HG02759 (cell line): ENCODE data around the gene CDH12.
"Not testable (repeated sequence)": the region's sequence is repeated elsewhere in the genome, so short reads cannot be mapped to it uniquely, and the experiment has no call there.

Source experiments
- ATAC-seq: cut with Tn5 transposase; IDR thresholded peaks from one replicate; pipeline ENCODE4 v1.9.1; 2021; ENCODE audit warnings: mild to moderate bottlenecking, moderate library complexity; ENCODE audit not compliant: unreplicated experiment

The CDH12 gene

DNA sequence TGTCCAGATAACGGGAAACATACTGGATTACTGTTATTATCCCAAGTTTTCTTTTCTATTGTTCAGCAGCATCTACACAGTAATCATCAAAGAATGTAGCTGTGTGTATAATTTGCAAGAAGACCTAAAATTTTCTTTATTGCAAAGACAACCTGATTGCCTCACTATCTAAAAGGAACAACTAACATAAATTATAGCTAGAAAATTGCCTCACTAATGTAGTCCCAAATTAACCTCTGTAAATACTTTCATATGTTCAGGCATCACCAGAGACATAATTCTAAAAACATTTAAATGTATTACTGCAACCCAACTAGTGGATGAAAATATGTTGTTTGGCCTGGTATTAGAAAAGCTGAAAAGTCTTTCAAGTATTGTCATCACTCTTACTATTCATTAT is 275.4 kb downstream of the CDH12 start:
- ATAC-seq: no peak

DNA sequence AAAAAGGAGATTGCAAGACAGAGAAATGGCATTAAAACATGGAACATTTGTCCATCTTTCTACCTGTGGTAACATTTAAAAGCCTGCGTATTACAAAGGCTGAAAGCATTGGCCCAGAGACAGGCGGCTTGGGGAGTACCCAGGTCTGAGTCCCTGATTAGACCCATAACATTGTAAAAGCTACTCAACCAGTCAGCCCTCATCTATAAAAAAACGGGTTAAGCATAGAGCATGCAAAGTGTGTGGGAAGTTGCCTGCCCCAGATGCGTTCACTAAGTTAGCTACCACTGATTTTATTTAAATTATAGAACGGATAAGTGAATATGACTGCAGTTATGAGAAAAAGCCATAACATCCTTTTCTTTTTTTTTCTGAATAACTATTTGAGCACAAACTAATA is 276.1 kb downstream of the CDH12 start:
- ATAC-seq: no peak

DNA sequence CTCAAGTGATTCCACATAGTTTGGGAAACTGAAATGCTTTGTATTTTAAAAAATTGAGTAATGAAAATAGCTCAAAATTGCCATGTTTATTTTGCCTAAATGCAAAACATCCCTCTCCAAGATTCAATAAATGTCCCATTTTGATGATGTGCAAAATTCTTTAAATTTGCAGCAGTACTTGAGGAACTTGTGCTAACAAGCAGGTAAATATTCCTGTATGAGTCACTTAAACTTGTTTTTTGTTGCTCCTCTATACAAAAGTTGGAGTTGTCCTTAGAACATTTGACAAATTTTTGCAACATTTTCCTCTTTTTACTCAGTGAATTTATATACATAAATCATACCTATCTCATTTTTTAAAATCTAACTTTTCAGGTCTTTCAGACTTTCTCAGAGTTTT is 280.2 kb downstream of the CDH12 start:
- ATAC-seq: no peak

DNA sequence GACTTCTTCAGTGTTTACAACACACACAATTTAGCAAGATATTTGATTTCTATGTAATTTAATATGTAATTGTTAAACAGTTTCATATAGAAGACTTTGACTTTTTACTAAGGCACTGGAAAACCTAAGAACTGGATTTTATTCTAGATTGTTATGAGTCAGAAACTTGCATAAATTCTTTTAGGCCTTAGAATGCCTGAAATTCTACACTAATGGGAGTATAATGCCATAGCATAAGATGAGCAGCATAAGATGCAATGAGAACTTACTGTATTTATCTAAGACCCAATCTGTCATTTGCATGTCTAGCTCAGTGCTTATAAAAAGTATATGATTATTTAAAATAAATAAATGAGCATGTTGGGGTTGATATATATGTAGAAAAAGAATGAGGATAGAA is 285.2 kb downstream of the CDH12 start:
- no peak for ATAC-seq

DNA sequence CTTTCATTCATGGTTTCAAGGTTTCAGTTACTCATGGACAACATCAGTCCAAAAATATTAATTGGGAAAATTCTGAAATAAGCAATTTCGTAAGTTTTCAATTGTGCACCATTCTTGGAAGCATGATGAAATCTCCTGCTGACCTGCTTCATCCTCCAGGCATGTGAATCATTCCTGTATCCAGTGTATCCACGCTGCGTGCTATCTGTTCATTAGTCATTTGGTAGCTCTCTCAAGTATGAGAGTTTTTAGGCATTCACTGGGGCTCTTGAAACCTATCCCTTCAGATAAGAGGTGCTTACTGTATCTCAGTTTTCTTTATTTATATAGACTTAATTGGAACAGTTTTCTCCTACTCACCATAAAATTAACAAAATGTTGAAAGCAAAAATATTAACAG is 293.0 kb downstream of the CDH12 start:
- ATAC-seq: no peak

DNA sequence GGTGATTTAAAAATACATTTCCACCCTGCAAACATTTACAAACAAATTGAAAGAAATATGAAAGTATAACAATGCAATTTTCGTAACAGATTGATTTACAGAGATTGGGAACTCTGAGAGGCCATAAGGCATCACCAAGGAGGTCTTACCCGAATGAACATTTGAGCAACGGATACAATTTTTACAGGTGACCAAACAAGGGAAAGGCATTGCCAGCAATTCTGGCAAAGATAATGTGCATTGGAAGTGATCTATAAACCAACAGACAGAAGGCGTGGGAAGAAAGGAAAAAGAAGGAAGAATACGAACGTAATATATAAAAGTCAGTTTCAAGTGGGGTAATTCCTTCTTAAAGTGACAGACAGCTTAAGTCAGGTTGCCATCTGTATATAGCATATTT is 295.9 kb downstream of the CDH12 start:
- no peak for ATAC-seq

DNA sequence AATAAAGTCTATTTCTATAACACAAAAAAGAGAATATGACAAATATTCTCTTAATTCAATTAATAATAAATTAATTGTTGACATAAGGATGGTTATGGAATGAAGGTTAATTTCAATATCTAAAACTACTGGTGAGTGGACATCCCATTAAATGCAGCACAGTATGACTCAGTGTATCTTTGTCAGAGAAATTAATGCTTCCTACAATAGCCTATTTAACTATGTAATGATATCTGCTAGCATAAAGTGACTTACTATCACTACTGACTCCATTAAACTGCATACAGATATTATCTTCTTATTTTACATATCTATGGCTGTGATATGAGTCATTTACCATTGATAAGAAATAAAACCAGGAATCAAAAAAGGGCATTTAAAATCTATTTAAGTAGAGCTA is 298.7 kb downstream of the CDH12 start:
- ATAC-seq: no peak

DNA sequence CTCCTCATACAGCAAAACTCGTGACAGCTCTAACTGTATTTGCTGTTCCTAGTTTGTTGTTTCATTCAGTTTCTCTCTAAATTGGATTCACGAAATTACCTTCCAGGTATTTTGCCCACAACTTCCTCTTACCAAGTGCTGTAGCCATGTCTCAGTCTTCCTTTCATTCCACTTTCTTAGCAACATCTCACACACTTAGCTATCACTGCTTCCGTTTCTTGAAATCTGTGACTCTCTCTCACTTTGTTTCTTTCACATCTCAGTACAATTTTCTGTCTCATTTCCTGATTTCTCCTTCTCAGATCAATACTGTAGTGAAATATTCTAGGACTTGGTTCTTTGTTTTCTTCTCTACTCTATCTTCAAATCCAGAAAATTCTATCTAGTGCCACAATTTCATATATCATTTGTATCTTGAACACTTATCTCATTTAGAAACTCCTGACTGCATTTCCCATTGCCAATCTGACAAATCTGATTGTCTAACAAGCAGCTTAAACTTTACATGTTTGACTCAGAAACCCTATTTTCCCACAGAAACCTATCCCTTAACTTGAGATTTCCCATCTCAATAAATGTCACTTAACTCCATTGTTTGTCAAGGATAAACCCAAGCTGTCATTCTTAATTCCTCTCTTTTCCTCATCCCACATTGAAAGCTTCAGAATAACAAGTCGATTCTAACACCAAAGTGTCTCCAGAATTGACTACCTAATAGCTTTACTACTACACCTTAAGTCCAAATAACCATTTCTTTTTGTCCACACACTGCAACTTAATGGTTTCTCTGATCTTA is 303.1 kb downstream of the CDH12 start:
- no peak for ATAC-seq

DNA sequence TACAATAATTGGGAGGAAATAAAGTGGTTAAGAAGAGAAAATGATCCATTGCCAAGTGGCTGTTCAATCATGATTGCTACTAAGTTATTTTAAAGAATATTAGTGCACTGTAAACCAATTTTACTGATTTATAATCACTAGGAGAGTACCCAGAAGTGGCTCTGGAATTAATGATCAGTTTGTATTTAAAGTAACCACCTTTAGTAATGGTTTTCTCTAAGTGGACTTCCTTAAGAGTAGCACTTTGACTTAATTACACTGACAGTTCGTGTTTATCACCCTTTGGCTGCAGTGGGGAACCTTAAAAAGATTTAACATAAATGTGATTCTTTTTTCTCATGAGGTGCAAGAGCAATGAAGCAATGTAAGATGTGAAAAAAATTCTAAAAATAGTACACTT is 310.8 kb downstream of the CDH12 start:
- no peak for ATAC-seq

DNA sequence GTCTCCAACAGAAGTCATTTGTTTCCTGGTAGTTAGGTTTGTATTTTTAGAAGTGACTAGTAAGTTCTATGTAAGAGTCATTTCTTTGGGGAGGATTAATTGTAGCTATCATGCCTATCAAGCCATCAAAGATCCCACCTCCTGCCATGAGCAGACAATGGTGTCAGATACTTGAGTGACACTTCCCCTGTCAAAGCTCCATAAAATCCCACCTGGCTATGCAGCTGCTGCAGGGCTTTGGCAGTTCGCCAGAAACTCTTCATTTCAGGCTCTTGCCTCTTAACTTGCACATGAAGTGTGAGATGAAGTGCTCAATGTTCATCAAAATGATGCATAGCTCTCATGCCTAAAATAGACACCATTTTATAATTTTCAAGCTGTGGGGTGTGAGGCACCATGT is 312.1 kb downstream of the CDH12 start:
- ATAC-seq: no peak

DNA sequence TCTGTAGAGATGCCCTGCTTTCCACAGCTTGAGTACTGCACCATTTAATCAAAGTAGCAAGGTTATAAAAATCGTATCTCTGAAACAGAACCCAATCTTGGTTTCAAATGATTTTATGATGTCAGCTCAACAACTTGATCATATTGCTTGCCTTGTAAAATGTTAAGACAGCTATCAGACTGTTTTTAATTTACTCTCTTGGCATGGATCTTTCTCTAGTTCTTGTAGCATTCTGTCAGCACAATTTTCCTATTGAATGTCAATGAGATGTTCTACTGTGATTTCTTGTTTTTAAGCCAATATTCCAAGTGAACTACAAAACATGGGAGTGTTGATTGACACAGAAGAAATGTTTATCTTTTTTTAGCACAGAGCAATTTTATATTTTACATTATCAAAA is 313.4 kb downstream of the CDH12 start:
- no peak for ATAC-seq

DNA sequence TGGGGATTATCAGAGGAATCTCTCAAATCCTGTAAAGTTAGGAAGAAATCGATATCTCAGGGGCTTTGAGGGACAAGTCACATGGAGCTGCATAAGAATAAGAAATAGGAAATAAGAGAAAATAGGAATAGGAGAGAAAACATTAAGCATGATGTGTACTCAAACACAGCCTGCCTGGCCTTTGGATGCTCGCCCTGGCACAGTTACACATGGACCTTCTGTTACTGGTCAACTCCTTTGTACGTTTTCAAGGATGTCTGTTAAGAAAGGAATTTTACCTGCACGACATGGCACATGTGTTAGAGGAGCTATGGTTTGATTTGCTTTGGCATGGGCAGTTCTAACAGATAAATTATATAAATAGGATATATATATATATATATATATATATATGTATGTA is 321.2 kb downstream of the CDH12 start:
- ATAC-seq: no peak

DNA sequence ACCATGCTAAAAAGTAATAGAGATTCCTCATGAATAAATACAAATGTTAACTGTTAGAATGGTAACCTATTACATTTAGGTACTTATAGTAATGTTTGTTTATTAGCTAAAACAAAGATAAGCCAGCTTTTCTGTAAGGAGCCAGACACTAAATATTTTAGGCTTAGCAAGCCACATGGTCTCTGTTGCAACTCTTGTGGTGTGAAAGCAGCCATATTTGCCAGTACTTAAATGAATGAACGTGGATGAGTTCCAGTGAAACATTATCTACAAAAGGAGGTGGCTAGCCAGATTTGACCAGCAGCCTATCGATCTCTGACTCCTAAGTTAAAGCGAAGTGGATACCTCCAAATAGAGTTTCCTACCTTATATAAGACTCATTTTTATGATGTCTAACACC is 331.6 kb downstream of the CDH12 start:
- ATAC-seq: no peak

DNA sequence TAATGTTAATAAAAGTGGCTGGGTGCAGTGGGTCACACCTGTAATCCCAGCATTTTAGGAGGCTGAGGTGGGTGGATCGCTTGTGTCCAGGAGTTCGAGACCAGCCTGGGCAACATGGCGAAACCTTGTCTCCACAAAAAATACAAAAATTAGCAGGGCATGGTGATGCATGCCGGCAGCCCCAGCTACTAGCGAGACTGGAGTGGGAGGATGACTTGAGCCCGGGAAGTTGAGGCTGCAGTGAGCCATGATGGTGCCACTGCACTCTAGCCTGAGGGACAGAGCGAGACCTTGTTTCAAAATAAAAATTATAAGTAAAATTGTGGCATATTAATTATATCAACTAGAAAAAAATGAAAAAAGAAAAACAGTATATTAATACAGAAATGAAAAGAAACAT is 336.6 kb downstream of the CDH12 start:
- not testable (repeated sequence) for ATAC-seq

DNA sequence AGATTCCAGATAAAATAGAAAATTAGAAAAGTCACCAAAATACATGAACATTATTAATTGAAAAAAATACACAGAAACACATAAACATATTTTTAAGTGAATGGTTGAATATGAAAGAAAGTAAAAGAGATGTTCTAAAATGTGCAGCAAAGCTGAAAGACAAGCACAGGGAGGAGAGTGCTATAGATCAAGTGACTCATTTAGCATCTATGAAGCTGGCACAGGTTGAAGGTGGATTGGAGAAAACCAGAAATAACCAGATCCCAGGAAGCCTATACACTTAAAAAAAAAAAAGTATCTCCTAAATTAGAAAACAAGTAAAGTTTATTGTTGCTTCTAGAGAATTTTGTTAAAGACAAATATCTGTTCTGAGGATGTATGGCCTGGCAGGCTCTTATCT is 338.9 kb downstream of the CDH12 start:
- no peak for ATAC-seq

DNA sequence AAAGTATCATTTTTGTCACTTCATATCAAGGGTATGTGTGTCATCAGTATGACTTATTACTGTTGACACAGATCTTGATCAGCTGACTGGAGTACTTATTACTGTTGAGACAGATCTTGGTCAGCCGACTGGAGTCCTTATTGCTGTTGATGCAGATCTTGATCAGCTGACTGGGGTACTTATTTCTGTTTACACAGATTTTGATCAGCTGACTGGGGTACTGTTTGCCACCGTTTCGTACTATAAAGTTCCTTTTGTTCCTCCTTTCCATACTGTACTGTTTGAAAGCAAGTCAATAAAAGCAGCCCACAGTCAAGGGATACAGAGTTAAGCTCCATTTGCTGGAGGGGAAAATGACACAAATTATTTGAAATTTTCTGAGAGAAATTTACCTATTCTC is 347.3 kb downstream of the CDH12 start:
- ATAC-seq: no peak

DNA sequence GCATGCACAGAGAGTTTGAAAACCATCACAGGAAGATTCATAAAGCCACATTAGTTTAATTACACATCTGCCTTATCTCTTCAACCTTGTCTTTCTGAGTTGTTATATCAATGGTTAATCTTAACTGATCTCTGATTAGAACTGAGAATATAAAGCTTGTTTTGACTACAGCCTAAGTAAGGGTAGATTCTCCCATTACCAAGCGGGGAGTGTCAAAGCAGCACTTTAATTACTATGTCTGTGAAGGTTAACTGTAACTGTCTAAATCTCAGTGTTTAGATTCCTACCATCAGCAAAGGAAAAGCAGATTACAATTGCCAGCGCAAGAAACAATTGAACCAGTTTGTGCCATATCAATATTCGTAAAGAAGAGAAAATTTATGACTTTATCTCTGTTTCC is 348.7 kb downstream of the CDH12 start:
- ATAC-seq: no peak

DNA sequence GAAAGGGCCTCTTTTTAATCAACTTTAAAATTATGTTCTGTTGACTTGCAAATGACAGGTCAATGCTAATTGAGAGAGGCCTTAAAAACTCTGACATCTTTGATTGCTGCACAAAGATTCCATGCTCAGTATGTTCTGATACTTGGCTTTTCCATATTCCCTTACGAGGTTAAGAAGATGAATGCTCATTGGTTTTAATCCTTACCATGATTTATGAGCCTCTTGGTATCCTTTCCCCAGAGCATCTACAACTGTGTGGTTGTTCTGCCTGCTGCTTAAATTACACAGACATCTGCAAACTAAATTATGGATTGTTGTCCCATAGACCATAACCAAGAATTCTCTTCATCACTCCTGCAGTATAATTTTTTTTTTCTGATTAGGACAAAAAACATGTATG is 352.6 kb downstream of the CDH12 start:
- no peak for ATAC-seq

DNA sequence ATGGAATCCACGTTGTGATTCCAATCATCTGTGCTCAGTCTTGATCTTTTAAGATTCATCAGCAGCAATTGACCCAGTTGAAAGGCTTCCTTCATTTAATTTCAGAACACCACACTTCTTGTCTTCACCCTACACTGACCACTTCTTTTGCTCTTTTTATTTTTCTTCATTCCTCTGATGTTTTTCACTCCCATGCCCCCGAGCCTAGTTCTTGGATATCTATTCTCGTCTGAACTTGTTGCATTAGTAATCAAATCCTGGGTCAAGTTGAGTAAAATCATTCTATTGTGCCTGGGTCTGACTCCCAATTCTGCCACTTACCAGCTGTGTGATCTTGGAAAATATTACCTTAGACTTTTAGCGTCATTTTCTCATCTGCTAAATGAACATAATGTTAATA is 356.5 kb downstream of the CDH12 start:
- ATAC-seq: no peak

DNA sequence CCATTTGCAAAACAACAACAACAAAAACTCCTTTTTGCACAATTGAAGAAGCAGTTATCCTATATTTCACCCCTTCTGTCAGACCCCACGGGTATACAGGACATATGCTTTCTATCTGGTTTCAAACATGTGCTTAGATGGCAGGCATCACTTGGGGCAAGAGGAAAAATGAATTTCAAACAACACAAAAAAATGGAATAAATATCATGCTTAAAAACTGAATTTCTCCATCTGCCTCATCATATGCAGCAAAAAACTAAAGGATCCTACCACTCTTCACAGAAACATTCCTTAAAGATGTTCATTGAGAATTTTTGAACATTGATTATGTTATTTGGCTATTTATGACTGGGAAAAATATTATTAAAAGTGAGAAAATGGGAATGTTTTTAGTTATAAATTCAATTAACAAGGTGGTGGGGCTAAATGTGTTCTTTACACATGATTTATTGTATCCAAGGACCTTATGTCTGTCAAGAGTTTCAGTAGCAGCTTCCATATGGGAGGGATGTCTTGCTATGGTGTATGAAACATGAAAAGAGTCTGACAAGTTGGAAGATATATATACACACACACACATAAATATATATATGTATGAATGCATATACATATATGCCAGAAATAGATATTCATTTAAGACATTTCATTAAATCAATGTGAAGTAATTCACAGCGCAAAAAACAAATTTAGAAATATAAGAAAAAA is 358.0 kb downstream of the CDH12 start:
- ATAC-seq: no peak

DNA sequence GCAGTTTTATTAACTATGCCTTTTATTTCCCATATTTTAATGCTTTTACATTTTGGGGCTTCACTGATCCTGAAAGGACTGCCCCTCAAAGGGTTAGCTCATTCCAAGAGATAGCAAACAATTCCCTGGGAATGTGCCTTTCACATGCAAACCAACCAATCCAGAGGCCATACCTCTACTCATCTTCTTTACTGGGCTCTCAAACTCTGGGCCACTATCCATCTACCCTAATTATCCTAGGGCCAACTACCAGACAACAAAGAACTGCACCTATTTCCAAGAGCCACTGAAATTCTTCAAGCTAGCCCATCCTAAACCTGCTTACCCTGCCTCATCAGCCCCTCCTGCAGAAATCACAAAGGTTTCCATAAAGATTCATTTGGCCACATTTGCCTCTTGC is 364.7 kb downstream of the CDH12 start:
- no peak for ATAC-seq

DNA sequence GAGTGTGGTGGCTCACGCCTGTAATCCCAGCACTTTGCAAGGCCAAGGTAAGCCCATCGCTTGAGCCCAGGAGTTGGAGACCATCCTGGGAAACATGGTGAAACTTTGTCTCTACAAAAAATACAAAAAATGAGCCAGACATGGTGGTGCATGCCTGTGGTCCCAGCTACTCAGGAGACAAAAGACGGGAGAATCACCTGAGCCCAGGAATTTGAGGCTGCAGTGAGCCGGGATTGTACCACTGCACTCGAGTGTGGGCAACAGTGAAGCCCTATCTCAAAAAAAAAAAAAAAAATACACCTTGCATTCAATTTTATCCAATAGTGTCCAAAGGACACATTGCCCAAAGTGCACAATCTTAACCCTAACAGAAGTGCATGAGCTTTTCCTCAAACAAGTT is 372.8 kb downstream of the CDH12 start:
- no peak for ATAC-seq

DNA sequence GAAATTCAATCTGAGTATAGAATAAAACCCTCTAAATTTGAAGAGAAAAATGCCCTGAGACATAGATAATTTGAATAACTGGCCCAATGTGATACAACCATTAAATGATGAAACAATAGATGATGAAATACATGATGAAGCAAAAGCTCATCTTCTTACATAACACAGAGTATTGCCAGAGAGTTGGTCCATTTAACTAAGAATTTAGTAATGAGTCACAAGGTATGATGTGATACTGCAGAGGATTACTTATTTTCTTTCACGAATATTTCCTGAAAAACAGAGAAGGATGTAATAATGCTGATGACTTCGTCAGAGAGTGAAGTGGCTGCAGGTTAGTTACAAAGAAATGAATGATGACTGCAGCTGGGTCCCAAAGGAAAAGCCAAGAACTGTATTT is 379.3 kb downstream of the CDH12 start:
- no peak for ATAC-seq
